AML-193 (cell line): Measurements from ENCODE around the gene PTGR2.
"Not testable (repeated sequence)": the region's sequence is repeated elsewhere in the genome, so short reads cannot be mapped to it uniquely, and the experiment has no call there.

Source experiments
- DNase-seq, 2 experiments: peaks; one replicate each; lab custom pipeline; 2025; lab: John Stamatoyannopoulos, UW

PTGR2 gene

GRCh38 chr14:73833034-73833433 lies 18.6 kb upstream of the PTGR2 start:
- DNase-seq = no peak

- DNase-seq = no peak
Observed at GRCh38 chr14:73833530-73834260, 17.9 kb upstream of the PTGR2 start.

GRCh38 chr14:73834261-73834625 lies 17.4 kb upstream of the PTGR2 start:
- no peak for DNase-seq

GRCh38 chr14:73838293-73839034 lies 13.2 kb upstream of the PTGR2 start:
- not testable (repeated sequence) for DNase-seq

GRCh38 chr14:73842201-73842600 lies 9.4 kb upstream of the PTGR2 start:
- DNase-seq = no peak

- no peak for DNase-seq
Observed at GRCh38 chr14:73842851-73843250, 8.8 kb upstream of the PTGR2 start.

- no peak for DNase-seq
Observed at GRCh38 chr14:73843296-73843695, 8.3 kb upstream of the PTGR2 start.

GRCh38 chr14:73846947-73847346 lies 4.7 kb upstream of the PTGR2 start:
- no peak for DNase-seq

- no peak for DNase-seq
Observed at GRCh38 chr14:73851000-73851399, 631 bp upstream of the PTGR2 start.

GRCh38 chr14:73859145-73859544 lies 7.5 kb downstream of the PTGR2 start:
- DNase-seq = peak in 1 of 2 experiments; percentile 6

- DNase-seq = no peak
Observed at GRCh38 chr14:73861073-73861472, 9.4 kb downstream of the PTGR2 start.

GRCh38 chr14:73862480-73862879 lies 10.8 kb downstream of the PTGR2 start:
- DNase-seq = no peak

GRCh38 chr14:73863209-73863608 lies 11.6 kb downstream of the PTGR2 start:
- DNase-seq = no peak

GRCh38 chr14:73865534-73866113 lies 14.0 kb downstream of the PTGR2 start:
- DNase-seq = no peak

GRCh38 chr14:73869754-73870153 lies 18.1 kb downstream of the PTGR2 start:
- not testable (repeated sequence) for DNase-seq

GRCh38 chr14:73870525-73871235 lies 19.0 kb downstream of the PTGR2 start:
- DNase-seq = no peak

GRCh38 chr14:73873660-73874059 lies 22.0 kb downstream of the PTGR2 start:
- no peak for DNase-seq

GRCh38 chr14:73877790-73878189 lies 26.2 kb downstream of the PTGR2 start:
- DNase-seq = no peak

GRCh38 chr14:73878436-73878835 lies 26.8 kb downstream of the PTGR2 start:
- no peak for DNase-seq

- no peak for DNase-seq
Observed at GRCh38 chr14:73879027-73879426, 27.4 kb downstream of the PTGR2 start.

- DNase-seq = no peak
Observed at GRCh38 chr14:73884438-73885190, 33.0 kb downstream of the PTGR2 start.
